HG03025 (cell line): Measurements from ENCODE around the gene STARD5.

Source experiments
- ATAC-seq: cut with Tn5 transposase; IDR thresholded peaks from one replicate; pipeline ENCODE4 v1.9.1; 2021; ENCODE audit warnings: mild to moderate bottlenecking, moderate library complexity; ENCODE audit not compliant: unreplicated experiment, low FRiP score

STARD5 gene

DNA sequence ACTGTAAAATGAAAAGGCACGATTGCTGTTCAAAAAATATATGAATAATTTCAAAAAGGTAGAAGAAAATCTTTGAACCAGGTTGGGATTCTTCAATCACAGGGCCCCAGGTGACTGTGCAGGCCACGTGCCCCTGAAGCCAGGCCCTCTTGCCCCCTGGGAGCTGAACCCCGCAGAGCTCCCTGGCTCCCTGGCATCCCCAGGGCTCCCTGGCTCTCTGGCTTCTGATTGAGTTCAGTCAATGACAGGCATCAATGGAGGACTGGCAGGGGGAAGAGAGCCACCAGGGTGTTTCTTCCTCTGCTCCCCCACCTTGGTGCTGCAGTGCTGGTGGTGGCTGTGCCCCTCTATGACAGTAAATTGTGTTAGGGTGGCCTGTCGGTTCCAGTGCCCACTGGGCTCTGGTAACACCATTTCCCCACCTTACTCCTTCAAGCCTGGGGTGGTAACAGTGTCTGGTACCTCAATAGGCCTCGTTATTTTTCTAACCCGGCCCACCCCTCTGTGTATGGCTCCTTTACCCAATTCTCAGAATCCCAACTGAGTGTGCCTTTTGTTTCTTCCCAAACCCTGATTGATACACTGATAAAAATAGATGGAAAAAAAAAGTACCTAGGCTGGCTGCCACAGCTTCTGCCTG is 62.6 kb downstream of the STARD5 start:
- ATAC-seq: no peak

DNA sequence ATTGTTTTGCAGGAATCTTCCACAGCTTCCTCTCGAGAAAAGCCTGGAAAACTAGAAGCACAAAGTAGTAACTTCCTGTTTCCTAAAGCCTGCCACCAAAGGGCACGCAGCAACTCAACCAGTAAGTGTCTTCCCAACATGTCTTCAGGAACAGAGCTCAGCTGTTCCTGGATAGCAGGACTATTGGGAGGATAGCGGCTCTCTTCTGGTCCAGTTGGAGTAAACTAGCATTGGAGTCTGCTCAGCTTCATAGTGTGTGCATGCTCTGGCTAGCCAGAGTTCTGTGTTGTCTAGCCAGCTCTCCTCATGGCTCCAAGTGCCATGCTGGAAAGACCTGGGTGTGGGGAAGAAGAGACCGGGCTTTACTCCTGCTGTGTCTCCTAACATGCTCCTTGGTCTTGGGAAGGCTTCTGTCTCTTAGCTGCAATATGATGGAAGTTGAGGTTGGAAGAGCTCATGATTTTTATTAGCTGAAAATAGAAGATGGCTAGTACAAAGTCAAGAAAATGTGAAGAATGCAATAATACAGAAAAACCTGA is 64.1 kb downstream of the STARD5 start:
- no peak for ATAC-seq
